UCSD-AML1 (cell line): ENCODE measurements around the gene ST8SIA2.

Source experiments
- DNase-seq: peaks from one replicate; lab custom pipeline; 2025; ENCODE audit not compliant: unreplicated experiment; lab: John Stamatoyannopoulos, UW

ST8SIA2 gene, protein sequence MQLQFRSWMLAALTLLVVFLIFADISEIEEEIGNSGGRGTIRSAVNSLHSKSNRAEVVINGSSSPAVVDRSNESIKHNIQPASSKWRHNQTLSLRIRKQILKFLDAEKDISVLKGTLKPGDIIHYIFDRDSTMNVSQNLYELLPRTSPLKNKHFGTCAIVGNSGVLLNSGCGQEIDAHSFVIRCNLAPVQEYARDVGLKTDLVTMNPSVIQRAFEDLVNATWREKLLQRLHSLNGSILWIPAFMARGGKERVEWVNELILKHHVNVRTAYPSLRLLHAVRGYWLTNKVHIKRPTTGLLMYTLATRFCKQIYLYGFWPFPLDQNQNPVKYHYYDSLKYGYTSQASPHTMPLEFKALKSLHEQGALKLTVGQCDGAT

DNA sequence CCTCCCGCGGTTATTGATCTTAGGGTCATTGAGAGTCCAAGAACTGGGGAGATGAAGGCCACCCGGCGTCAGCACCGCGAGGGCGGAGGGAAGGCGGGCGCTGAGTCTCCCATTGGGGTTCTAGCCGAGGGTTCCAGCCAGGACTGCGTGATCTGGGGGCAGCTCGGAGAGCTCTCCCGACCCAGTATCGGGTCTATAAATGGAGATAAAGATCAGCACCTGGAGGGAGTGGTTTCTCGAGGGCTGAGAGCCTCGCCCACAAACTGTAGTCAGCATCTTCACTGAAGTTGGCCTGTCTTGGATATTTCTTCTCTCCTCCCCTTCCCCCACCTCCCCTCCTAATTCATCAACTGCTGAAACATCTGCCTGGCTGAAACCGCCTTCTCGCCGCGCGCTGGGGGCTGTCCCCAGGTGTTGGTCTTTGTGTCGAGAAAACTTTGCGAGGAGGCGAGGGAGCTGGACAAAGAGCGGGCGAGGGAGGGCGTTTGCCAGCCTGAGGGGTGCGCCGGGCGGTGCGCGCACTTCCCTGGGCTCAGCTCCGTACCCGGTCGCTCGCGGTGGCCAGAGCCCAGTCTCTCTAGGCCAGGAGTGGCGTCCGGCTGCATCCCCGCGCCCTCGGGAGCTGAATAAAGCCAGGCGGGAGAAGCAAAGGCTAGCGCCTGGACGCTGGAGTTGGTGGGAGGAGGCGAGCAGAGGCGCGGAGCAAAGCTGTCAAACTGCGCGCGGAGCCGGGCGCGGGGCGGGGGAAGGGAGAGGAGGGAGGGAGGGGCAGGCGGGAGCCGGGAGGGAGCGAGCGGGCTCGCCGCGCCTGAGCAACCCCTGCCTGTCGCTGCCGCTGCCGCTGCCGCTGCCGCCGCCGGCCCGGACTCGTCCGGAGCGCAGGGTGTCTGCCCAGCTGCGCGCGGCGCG, at the start of gene ST8SIA2:
Gene ST8SIA2 (plus strand): TSS at position 811 of the 909 bp plus-strand sequence. CDS start 184 bp downstream, outside the sequence.
- no peak for DNase-seq

DNA sequence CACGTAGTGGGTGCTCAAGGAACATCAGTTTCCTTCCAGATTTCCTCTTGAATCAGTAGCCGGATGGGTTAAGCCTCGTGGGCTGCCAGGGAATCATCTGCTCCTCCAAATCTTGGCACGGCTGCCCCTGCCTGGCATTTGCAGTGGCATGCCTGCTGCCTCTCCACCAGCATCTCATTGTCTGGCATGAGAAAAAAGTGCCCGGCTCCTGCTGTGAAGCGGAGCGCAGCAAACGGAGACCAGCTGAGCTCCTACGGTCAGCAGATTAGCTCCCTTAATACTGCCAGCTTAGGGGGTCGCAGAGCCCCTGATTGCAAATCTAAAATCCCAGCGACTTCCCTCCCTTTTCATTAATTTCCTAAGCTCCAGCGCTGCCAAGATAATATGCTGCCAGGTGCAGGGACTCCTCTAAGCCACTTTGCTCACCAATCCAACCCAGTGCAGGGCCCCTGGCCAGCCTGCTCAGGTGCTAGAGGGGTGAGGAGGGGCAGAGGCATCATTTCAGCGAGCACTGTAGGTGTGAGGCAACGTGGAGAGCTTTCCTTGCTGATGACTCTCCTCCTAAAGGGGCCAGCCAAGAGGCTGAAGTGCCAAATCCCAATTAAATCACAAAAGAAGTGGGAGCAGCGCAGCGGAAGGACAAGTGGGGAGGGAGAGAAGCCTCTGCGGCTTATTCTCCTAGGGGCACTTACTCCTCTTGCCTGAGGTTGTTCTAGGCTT, 49.6 kb upstream of the ST8SIA2 start:
- DNase-seq, result no peak

- DNase-seq, result no peak
Measured at GRCh38 chr15:92346063-92346462, 47.6 kb upstream of the ST8SIA2 start.

DNA sequence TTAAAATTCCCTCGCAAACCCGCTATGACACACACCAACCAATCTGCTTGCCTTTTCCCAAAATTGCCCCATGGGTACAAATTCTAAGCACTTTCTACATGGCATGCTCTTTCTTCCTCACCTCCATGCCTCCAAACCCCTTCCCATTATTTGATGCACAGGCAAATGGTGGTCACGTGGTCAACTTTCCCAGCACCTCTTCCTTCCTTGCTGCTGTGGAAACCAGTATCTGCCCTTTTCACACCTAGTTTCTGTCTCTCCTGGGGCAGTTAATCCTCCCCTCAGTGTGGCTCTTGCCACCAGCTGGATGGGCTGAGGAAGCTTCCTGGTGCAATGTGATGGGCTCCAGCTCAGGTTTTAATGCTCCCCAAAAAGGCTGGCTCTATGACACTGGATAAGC, 38.4 kb upstream of the ST8SIA2 start:
- DNase-seq, result no peak

- DNase-seq, result no peak
Measured at GRCh38 chr15:92361321-92362000, 32.2 kb upstream of the ST8SIA2 start.

DNA sequence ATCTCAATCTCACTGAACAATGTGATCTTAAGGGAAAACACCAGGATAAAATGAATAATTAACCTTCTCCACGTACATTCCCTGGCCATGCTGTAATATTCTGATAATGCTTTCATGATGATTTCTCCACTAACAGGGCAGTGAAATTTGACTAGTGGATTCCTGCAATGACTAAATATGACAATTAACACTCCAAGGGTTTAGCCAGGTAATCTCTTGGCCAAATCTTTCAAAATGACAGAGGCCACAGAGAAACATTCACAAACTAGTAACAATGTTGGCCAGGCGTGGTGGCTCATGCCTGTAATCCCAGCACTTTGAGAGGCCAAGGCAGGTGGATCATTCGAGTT, 31.7 kb upstream of the ST8SIA2 start:
- DNase-seq, result no peak

- no peak for DNase-seq
Measured at GRCh38 chr15:92365084-92365483, 28.6 kb upstream of the ST8SIA2 start.

- DNase-seq, result no peak
Measured at GRCh38 chr15:92365906-92366305, 27.8 kb upstream of the ST8SIA2 start.

- DNase-seq, result no peak
Measured at GRCh38 chr15:92366381-92366780, 27.3 kb upstream of the ST8SIA2 start.

- DNase-seq, result no peak
Measured at GRCh38 chr15:92375057-92375456, 18.6 kb upstream of the ST8SIA2 start.

GRCh38 chr15:92376109-92376508, 17.6 kb upstream of the ST8SIA2 start:
- no peak for DNase-seq

- DNase-seq, result no peak
Measured at GRCh38 chr15:92377083-92377789, 16.4 kb upstream of the ST8SIA2 start.

DNA sequence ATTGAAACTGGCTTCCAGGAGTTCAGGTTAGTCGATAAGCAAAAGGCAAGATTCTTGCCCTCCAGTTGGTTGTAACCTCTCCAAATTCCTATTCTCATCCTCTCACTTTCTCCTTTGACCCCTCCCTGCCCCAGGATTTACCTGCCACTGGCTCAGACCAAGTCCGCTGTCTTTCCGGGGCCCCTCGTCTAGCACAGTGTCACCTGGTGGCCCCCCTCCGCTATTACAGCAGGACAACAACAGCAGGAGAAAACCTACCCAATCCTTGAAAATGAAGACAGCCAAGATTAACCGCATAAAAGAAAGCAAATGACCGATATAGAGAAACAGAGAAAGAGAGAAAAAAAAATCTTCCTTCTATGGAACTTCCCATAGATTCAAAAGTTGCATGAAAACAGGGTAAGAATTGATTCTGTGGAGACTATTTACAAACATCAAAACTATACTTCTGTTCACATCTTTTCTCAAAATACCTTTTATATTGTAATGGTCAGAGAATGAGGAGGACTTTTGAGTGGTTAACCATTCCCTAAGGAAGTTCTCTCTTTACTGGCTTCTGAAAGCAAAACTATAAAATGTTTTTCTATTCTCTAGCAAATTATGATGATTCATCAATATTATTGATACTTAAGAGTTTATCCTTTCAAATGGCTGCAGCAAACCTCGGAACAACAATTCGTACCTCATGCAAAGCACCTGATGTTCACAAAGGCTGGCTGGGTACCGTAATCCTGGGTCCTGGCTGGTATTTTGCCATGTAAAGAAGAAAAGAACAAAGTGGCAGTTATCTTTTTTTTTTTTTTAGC, 10.0 kb upstream of the ST8SIA2 start:
- peak; percentile 20 for DNase-seq

DNA sequence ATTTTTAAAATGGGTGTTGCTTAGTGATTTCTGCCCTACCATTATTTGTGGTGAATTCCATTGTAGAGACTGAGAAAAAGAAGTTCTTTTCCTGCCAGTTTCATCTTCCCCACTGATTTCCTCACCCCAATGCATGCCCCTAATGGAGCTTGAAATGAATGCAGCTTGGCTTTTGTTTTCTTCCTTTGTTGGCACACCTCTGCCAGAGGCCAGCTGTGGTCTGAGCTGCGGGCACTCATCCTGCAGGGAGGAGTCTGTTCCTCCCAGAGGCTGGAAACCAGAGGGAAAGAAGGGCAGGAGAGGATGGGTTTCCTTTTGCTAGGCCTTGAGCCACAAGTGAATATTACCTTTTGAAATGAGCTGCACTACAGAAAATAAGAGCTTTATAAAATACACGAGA, 9.3 kb upstream of the ST8SIA2 start:
- no peak for DNase-seq

- no peak for DNase-seq
Measured at GRCh38 chr15:92385096-92385495, 8.6 kb upstream of the ST8SIA2 start.

DNA sequence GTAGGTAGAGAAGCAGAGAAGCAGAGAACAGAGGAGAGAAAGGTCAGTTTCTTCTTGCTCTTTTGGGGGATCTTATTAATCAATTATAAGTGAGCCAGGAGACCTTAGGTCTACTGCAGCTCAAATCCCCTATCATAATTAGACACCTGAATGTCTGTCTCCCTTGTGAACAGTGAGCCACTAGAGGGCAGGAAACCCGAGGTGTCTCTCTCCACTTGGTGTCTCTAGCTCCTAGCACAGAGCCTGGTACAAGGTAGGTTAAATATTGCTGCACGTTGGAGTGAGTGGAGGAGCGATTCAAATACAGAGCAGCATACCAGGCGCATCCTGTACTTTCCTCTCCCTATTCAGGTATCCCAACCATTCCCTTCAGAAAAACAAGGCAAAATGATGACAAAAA, 2.0 kb upstream of the ST8SIA2 start:
- DNase-seq, result no peak

GRCh38 chr15:92392462-92392861, 1.2 kb upstream of the ST8SIA2 start:
- DNase-seq, result no peak

DNA sequence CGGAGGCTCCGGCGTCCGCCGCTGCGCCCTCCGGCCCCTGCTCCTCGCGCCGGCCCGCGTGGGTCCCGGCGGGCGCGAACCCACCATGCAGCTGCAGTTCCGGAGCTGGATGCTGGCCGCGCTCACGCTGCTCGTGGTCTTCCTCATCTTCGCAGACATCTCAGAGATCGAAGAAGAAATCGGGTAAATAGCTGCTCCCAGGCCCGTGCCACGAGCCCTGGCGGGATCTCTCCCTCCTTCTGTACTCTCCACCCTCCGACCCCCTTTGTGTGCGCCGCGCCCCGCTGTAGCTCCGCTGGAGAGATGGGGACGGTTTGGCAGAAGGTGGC, 263 bp downstream of the ST8SIA2 start:
- DNase-seq, result no peak

DNA sequence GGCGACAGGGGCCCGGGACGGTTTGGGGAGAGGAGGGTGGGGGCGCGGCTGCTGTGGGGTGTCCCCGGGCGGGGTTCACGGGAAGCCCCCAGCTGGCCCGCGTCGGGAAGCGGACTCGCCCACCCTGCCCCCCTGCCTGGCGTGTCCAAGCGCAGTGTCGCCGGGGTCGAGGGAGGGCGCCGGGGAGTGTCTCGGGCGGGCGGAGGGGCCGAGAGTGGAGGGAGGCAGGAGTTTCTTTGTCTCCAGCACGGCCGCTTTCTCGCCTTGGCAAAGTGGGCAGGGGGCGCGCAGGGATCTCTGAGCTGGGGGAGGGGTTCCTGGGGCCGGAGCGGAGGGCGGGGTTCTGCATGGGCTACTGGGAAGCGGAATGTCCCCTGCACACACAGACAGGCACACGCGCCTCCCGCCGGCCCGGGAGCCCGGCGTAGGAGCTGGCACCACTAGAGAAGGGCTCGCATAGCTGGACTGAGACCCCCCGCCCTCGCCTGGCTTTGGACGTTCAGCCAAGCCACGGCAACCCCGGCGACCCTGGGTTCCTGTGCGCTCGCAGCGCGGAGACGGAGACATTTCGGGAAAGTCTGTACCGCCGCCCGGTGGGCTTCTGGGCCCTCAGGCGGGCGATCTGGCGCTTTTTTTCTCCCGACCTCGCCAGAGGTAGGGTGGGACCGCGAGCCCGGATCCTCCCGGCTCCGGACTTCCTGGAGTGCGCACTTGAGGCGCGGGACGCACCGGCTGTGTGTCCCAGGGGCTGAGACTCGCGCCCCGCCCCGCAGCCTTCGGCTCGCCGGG, 822 bp downstream of the ST8SIA2 start:
- no peak for DNase-seq
